HCT116 (cell line): ENCODE measurements around the gene PKP1. TPM values are rescaled to one million over a fixed set of nuclear protein-coding genes. Genes with fewer than 3 reads are reported as not detected.
A peak's percentile ranks its signal among the peaks of the same experiment; 100 is the strongest.

Experiments used
- ATAC-seq: fragments of 200-7000 bp; cut with Tn5 transposase; 2 replicates; pipeline ENCODE4 v1.9.1; 2020; ENCODE audit warnings: mild to moderate bottlenecking, moderate library complexity
- BruUV-seq: library from RNA; stranded (reverse); fragments of 400-500 nt; replicated peaks from 2 replicates; lab custom pipeline; 2021; lab: Mats Ljungman, UMichigan
- CTCF ChIA-PET: fragments of 300-600 bp; sonication (Branson Sonifier 250); formaldehyde crosslinking; loops from one replicate; lab custom pipeline; 2021; ENCODE audit warnings: antibody characterized with exemption; lab: Charles Lee
- POLR2A ChIA-PET: fragments of 300-600, 350-600 bp; sonication (Branson Sonifier 250); formaldehyde crosslinking; loops from one replicate; lab custom pipeline; 2021; ENCODE audit warnings: antibody characterized with exemption; lab: Charles Lee
- RAD21 ChIA-PET, 2 experiments: fragments of 300-600 bp; sonication (Branson Sonifier 250); formaldehyde crosslinking; loops; one replicate each; lab custom pipeline; 2023; ENCODE audit warnings: low total read pairs in 2 of 2; ENCODE audit not compliant: uncharacterized antibody in 2 of 2, unreplicated experiment in 2 of 2, low non-redundant PET in 1 of 2; lab: Charles Lee
- DNase-seq: peaks from one replicate; pipeline ENCODE4 v3.0.0-alpha.2; 2010; ENCODE audit warnings: low read depth, low spot score
- H2AFZ ChIP-seq: fragments of 200-600 bp; shearing (Covaris generic), sonication (generic); 2 replicates; pipeline ENCODE4 v1.6.1; 2017; ENCODE audit warnings: low read depth, mixed run types, mixed read lengths, antibody characterized with exemption, low read length; ENCODE audit not compliant: poor library complexity, severe bottlenecking
- H3K27ac ChIP-seq: 2 replicates; pipeline ENCODE4 v1.5.1; 2012; ENCODE audit warnings: low read depth, low read length
- H3K27me3 ChIP-seq: fragments of 200-600 bp; sonication (generic); 2 replicates; pipeline ENCODE4 v1.6.1; 2016; ENCODE audit warnings: mixed run types, low read length, mixed read lengths; ENCODE audit not compliant: insufficient read depth
- H3K36me3 ChIP-seq, 2 experiments: fragments of 200-500 bp in 1 of 2; fragments of 200-600 bp in 1 of 2; sonication (Bioruptor generic) in 1 of 2; sonication (generic) in 1 of 2; 2 replicates each; pipeline versions ENCODE4 v1.5.1 to v1.6.1; 2014 to 2016; ENCODE audit warnings: low read length in 2 of 2, inconsistent platforms in 1 of 2, mixed read lengths in 1 of 2, mixed run types in 1 of 2; ENCODE audit not compliant: insufficient read depth in 2 of 2, control insufficient read depth in 1 of 2
- H3K4me1 ChIP-seq, 2 experiments: fragments of 200-600 bp in 1 of 2; sonication (generic) in 1 of 2; 2 replicates each; pipeline versions ENCODE4 v1.5.1 to v1.6.1; 2012 to 2017; ENCODE audit warnings: low read length in 2 of 2, inconsistent platforms in 1 of 2, mild to moderate bottlenecking in 1 of 2, mixed read lengths in 1 of 2, mixed run types in 1 of 2, moderate library complexity in 1 of 2; ENCODE audit not compliant: insufficient read depth in 2 of 2, control insufficient read depth in 1 of 2
- H3K4me2 ChIP-seq: fragments of 200-600 bp; sonication (generic); 2 replicates; pipeline ENCODE4 v1.6.1; 2017; ENCODE audit warnings: mixed run types, low read length, mixed read lengths
- H3K4me3 ChIP-seq, 2 experiments: fragments of 200-600 bp in 1 of 2; sonication (generic) in 1 of 2; replicated peaks in 1 of 2; 2 replicates each; pipeline ENCODE4 v1.5.1; 2011 to 2016; ENCODE audit warnings: low read length in 2 of 2, control low read depth in 1 of 2, low read depth in 1 of 2, mild to moderate bottlenecking in 1 of 2, mixed read lengths in 1 of 2, mixed run types in 1 of 2
- H3K79me2 ChIP-seq: fragments of 200-600 bp; sonication (generic); 2 replicates; pipeline ENCODE4 v1.6.1; 2017; ENCODE audit warnings: mild to moderate bottlenecking, mixed run types, low read length, moderate library complexity, mixed read lengths; ENCODE audit not compliant: insufficient read depth
- H3K9ac ChIP-seq: fragments of 200-600 bp; sonication (generic); 2 replicates; pipeline ENCODE4 v1.6.1; 2016; ENCODE audit warnings: low read length, mixed read lengths
- H3K9me2 ChIP-seq: fragments of 200-600 bp; sonication (generic), shearing (Covaris generic); 2 replicates; pipeline ENCODE4 v1.6.1; 2017; ENCODE audit warnings: mixed run types, mild to moderate bottlenecking, moderate library complexity; ENCODE audit not compliant: insufficient read depth
- H3K9me3 ChIP-seq, 2 experiments: fragments of 200-500 bp in 1 of 2; fragments of 200-600 bp in 1 of 2; sonication (Bioruptor generic) in 1 of 2; sonication (generic) in 1 of 2; 2 replicates each; pipeline ENCODE4 v1.6.1; 2014 to 2017; ENCODE audit warnings: low read length in 2 of 2, mixed read lengths in 2 of 2, inconsistent platforms in 1 of 2, low read depth in 1 of 2, mild to moderate bottlenecking in 1 of 2, mixed run types in 1 of 2, moderate library complexity in 1 of 2; ENCODE audit not compliant: control insufficient read depth in 1 of 2, insufficient read depth in 1 of 2
- H4K20me1 ChIP-seq: fragments of 200-600 bp; sonication (generic), shearing (Covaris generic); 2 replicates; pipeline ENCODE4 v1.6.1; 2017; ENCODE audit warnings: mixed run types, mild to moderate bottlenecking, moderate library complexity; ENCODE audit not compliant: insufficient read depth
- EGR1 ChIP-seq: IDR thresholded peaks from 2 replicates; pipeline ENCODE4 v1.6.1; 2012; ENCODE audit warnings: low read depth
- REST ChIP-seq: IDR thresholded peaks from 2 replicates; pipeline ENCODE4 v1.6.1; 2012; ENCODE audit warnings: low read depth
- TCF7L2 ChIP-seq: IDR thresholded peaks from 2 replicates; pipeline ENCODE4 v1.7.0; 2011; ENCODE audit warnings: borderline replicate concordance, inconsistent platforms; ENCODE audit not compliant: insufficient read depth, insufficient read length; ENCODE audit errors: extremely low read depth
- YY1 ChIP-seq: IDR thresholded peaks from 2 replicates; pipeline ENCODE4 v1.6.1; 2011; ENCODE audit warnings: low read length, low read depth, moderate library complexity, mild to moderate bottlenecking; ENCODE audit not compliant: insufficient replicate concordance; ENCODE audit errors: extremely low read depth
- ZBTB33 ChIP-seq: IDR thresholded peaks from 2 replicates; pipeline ENCODE4 v1.6.1; 2011; ENCODE audit warnings: mild to moderate bottlenecking, low read length, moderate library complexity; ENCODE audit not compliant: insufficient replicate concordance; ENCODE audit errors: extremely low read depth
- intact Hi-C: fragments of 100-400 bp; cut with micrococcal nuclease; formaldehyde crosslinking; loops from 2 replicates; pipeline ENCODE4 v1.10.0; 2022
- total RNA-seq: library from RNA; stranded (reverse); gene quantifications from one replicate; pipeline ENCODE4 v1.2.1, GENCODE V29; 2021; ENCODE audit not compliant: unreplicated experiment

Gene PKP1
- total RNA-seq, 1 experiment from 2014 or later = 0.07 TPM

- H3K36me3 ChIP-seq = no peaks in the 10 kb centered on the region
- no peak overlapping the region for H3K9ac ChIP-seq
- no peak overlapping the region for H3K4me3 ChIP-seq
- no peak overlapping the region for H3K4me2 ChIP-seq
- peaks cover 16 to 43% of the 10 kb centered on the region in 2 experiments for H3K4me1 ChIP-seq
- intact Hi-C loops = no loop called here
- peaks cover 7% of the 10 kb centered on the region; the same call in 1 of the 2 replicates for H3K27me3 ChIP-seq
- ATAC-seq (0 out of 2 replicates have a peak, but pooled peaks have one; percentile 27), DNase-seq (no peak)
- H3K9me3 ChIP-seq = no peaks in the 10 kb centered on the region
- CTCF ChIA-PET = no interaction called here
- no peaks in the 10 kb centered on the region for H3K9me2 ChIP-seq
- H2AFZ ChIP-seq = no peak overlapping the region
- no TSS peak for BruUV-seq
- H4K20me1 ChIP-seq = no peaks in the 10 kb centered on the region
- POLR2A ChIA-PET = no interaction called here
- no peak overlapping the region for H3K27ac ChIP-seq
- RAD21 ChIA-PET = no interaction called here
- H3K79me2 ChIP-seq = no peaks in the 10 kb centered on the region
- TF ChIP-seq YY1 (no peak), TCF7L2 (peak; percentile 86), ZBTB33 (no peak), EGR1 (no peak), REST (no peak)
- TF ChIP-seq, all 23 proteins: peak for 1
These were observed 8.6 kb downstream of the PKP1 start for GRCh38 chr1:201291916-201292315.
